Mesendoderm (in vitro differentiated cells): Measurements from ENCODE around the gene GPR176.
A peak's percentile ranks its signal among the peaks of the same experiment; 100 is the strongest.

Experiments used
- DNase-seq: peaks from one replicate; pipeline ENCODE4 v3.0.0; 2013
- H2AK5ac ChIP-seq: 2 replicates; pipeline ENCODE4 v1.6.1; 2013; ENCODE audit warnings: low read length, inconsistent platforms
- H2BK120ac ChIP-seq: 2 replicates; pipeline ENCODE4 v1.6.1; 2013; ENCODE audit warnings: low read depth, mild to moderate bottlenecking, low read length, moderate library complexity, mixed read lengths
- H2BK15ac ChIP-seq: replicated peaks from 2 replicates; pipeline ENCODE4 v1.6.1; 2013; ENCODE audit warnings: low read depth, mild to moderate bottlenecking, moderate library complexity
- H2BK5ac ChIP-seq: 2 replicates; pipeline ENCODE4 v1.6.1; 2013; ENCODE audit warnings: low read length, inconsistent platforms
- H3K18ac ChIP-seq: 2 replicates; pipeline ENCODE4 v1.6.1; 2013; ENCODE audit warnings: mild to moderate bottlenecking, low read length, mixed read lengths
- H3K23ac ChIP-seq: one replicate; pipeline ENCODE4 v1.6.1; 2013; ENCODE audit warnings: low read length
- H3K27ac ChIP-seq: 2 replicates; pipeline ENCODE4 v1.5.1; 2013; ENCODE audit warnings: low read depth, mild to moderate bottlenecking, inconsistent platforms, low read length, moderate library complexity
- H3K27me3 ChIP-seq: 2 replicates; pipeline ENCODE4 v1.6.1; 2013; ENCODE audit warnings: low read length, control low read depth, mild to moderate bottlenecking, inconsistent platforms; ENCODE audit not compliant: insufficient read depth, poor library complexity
- H3K36me3 ChIP-seq: 2 replicates; pipeline ENCODE4 v1.6.1; 2013; ENCODE audit warnings: low read length, inconsistent platforms; ENCODE audit not compliant: control insufficient read depth, insufficient read depth
- H3K4ac ChIP-seq: one replicate; pipeline ENCODE4 v1.6.1; 2013; ENCODE audit warnings: low read depth, mild to moderate bottlenecking, low read length, moderate library complexity
- H3K4me1 ChIP-seq: 2 replicates; pipeline ENCODE4 v1.6.1; 2013; ENCODE audit warnings: low read depth, low read length, inconsistent platforms; ENCODE audit not compliant: control insufficient read depth
- H3K4me2 ChIP-seq: 2 replicates; pipeline ENCODE4 v1.6.1; 2013; ENCODE audit warnings: low read length
- H3K4me3 ChIP-seq: 2 replicates; pipeline ENCODE4 v1.5.1; 2013; ENCODE audit warnings: mild to moderate bottlenecking, low read length
- H3K56ac ChIP-seq: one replicate; pipeline ENCODE4 v1.6.1; 2013; ENCODE audit warnings: low read length
- H3K79me1 ChIP-seq: 2 replicates; pipeline ENCODE4 v1.6.1; 2013; ENCODE audit warnings: low read length, inconsistent platforms
- H3K79me2 ChIP-seq: 2 replicates; pipeline ENCODE4 v1.6.1; 2013; ENCODE audit warnings: mild to moderate bottlenecking, low read length; ENCODE audit not compliant: control insufficient read depth, insufficient read depth
- H3K9ac ChIP-seq: 2 replicates; pipeline ENCODE4 v1.6.1; 2013; ENCODE audit warnings: low read length, inconsistent platforms
- H4K5ac ChIP-seq: one replicate; pipeline ENCODE4 v1.6.1; 2013; ENCODE audit warnings: low read length
- H4K8ac ChIP-seq: one replicate; pipeline ENCODE4 v1.6.1; 2013; ENCODE audit warnings: low read depth, mild to moderate bottlenecking, control low read depth, low read length, moderate library complexity
- WGBS: extraction: QIAGEN DNeasy Blood & Tissue Kit; methylation state at CpG from one replicate; pipeline ENCODE4 v1.1.7; 2013; ENCODE audit warnings: low lambda C conversion rate, missing lambda C conversion rate; ENCODE audit not compliant: insufficient coverage; ENCODE audit errors: extremely low coverage; 5-methylcytosine and 5-hydroxymethylcytosine counted together

GPR176 gene

DNA sequence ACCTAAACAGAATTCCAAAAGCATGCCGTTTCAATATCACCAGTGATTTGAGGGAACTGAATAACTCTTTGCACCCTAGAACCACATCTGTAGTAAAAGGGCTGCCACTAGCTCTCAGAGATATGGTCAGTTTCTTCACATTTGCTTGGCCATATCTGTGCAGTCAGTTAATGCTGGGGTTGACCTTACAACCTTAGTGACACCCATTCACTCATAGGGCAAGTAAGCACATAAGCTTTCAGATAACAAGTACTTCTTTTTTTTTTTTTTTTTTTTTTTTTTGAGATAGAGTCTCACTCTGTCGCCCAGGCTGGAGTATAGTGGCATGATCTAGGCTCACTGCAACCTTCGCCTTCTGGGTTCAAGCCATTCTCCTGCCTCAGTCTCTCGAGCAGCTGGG lies 117.0 kb downstream of the GPR176 start:
- no peak overlapping the region for H3K4me3 ChIP-seq
- no peaks in the 10 kb centered on the region for H3K79me2 ChIP-seq
- WGBS = no CpG with 5 or more reads among the region's 4 CpGs
- no peak overlapping the region for H3K4ac ChIP-seq
- no peak overlapping the region for H2BK5ac ChIP-seq
- H3K27me3 ChIP-seq = no peaks in the 10 kb centered on the region
- H3K18ac ChIP-seq = no peak overlapping the region
- no peak overlapping the region for H3K23ac ChIP-seq
- no peaks in the 10 kb centered on the region for H3K4me1 ChIP-seq
- no peak overlapping the region for H4K8ac ChIP-seq
- no peak overlapping the region for H3K27ac ChIP-seq
- DNase-seq = no peak
- no peaks in the 10 kb centered on the region for H3K79me1 ChIP-seq
- H3K9ac ChIP-seq = no peak overlapping the region
- no peak overlapping the region for H4K5ac ChIP-seq
- no peak overlapping the region for H2BK15ac ChIP-seq
- no peak overlapping the region for H2AK5ac ChIP-seq
- no peak overlapping the region for H3K56ac ChIP-seq
- no peak overlapping the region for H2BK120ac ChIP-seq
- no peaks in the 10 kb centered on the region for H3K36me3 ChIP-seq
- H3K4me2 ChIP-seq = no peak overlapping the region

DNA sequence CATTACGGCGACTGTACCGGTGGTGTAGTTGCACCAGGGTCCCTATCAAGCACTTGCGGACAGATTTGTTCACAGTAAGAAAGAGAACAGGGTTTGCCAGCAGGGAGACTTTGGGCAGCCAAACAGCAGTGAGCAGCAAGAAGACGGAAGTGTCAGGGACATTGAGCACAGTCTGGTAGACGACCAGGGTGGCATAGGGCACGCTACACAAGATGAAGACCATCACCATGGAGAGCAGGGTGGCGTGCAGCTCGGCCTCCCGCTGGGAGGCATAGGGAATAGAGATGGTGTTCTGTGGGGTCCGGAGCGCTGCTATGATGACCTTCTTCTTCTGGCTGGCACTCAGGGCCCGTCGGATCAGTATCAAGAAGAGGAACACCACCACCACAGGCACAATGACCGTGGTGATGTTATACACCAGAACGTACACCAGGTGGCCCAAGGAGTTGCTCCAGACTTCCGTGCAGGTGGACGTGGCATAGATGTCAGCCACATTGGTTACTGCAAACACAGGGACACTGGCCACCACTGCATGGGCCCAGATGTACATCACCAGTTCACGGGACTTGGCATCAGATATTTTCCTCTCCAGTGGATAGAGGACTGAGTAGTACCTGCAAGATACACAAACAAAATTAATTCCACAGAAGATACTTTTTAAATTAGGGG lies 118.3 kb downstream of the GPR176 start:
- Histone ChIP-seq H3K23ac (no peak overlapping the region), H2BK120ac (no peak overlapping the region), H3K27ac (no peak overlapping the region), H3K18ac (no peak overlapping the region), H3K79me2 (no peaks in the 10 kb centered on the region), H3K4ac (no peak overlapping the region), H3K4me1 (no peaks in the 10 kb centered on the region), H2BK5ac (no peak overlapping the region), H3K27me3 (no peaks in the 10 kb centered on the region), H3K4me3 (no peak overlapping the region), H3K56ac (no peak overlapping the region), H3K9ac (no peak overlapping the region), H3K4me2 (no peak overlapping the region), H4K8ac (no peak overlapping the region), H3K36me3 (no peaks in the 10 kb centered on the region), H4K5ac (no peak overlapping the region), H2BK15ac (no peak overlapping the region), H3K79me1 (no peaks in the 10 kb centered on the region), H2AK5ac (no peak overlapping the region)
- DNase-seq = peak; percentile 49
- WGBS = no CpG with 5 or more reads among the region's 19 CpGs

- Histone ChIP-seq H3K56ac (no peak overlapping the region), H2BK5ac (no peak overlapping the region), H3K4me1 (no peaks in the 10 kb centered on the region), H4K8ac (no peak overlapping the region), H3K36me3 (no peaks in the 10 kb centered on the region), H2AK5ac (no peak overlapping the region), H3K23ac (no peak overlapping the region), H3K79me2 (no peaks in the 10 kb centered on the region), H3K27me3 (no peaks in the 10 kb centered on the region), H3K4ac (no peak overlapping the region), H3K18ac (no peak overlapping the region), H2BK15ac (no peak overlapping the region), H2BK120ac (no peak overlapping the region), H3K4me2 (no peak overlapping the region), H3K9ac (no peak overlapping the region), H3K27ac (no peak overlapping the region), H3K79me1 (no peaks in the 10 kb centered on the region), H3K4me3 (no peak overlapping the region), H4K5ac (no peak overlapping the region)
- DNase-seq = no peak
- WGBS = no CpG with 5 or more reads among the region's 6 CpGs
These were observed 120.5 kb downstream of the GPR176 start for GRCh38 chr15:39799552-39800011.

DNA sequence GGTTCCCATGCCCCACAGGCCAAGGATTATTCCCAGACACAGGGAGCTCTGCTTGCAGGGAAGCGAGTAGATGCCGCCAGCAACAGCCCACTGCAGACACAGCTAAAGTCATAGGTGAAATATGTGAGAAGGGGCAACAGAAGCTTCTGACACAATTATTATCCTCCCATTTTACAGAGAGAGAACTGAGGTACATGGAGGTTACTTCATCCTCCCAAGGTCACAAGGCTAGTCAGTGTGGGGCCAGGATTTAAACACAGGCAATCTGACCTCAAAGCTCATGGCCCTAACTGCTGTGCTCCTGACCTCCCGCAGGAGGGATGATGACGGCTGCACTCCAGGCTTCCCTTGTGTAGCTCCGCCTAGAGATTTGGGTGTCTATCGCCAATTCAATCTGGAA lies 121.7 kb downstream of the GPR176 start:
- Histone ChIP-seq H2BK15ac (no peak overlapping the region), H2AK5ac (no peak overlapping the region), H4K5ac (no peak overlapping the region), H2BK120ac (no peak overlapping the region), H4K8ac (no peak overlapping the region), H3K4ac (no peak overlapping the region), H3K18ac (no peak overlapping the region), H3K27ac (no peak overlapping the region), H3K56ac (no peak overlapping the region), H3K4me3 (no peak overlapping the region), H3K4me1 (no peaks in the 10 kb centered on the region), H3K36me3 (no peaks in the 10 kb centered on the region), H2BK5ac (no peak overlapping the region), H3K27me3 (no peaks in the 10 kb centered on the region), H3K79me1 (no peaks in the 10 kb centered on the region), H3K4me2 (no peak overlapping the region), H3K79me2 (no peaks in the 10 kb centered on the region), H3K9ac (no peak overlapping the region), H3K23ac (no peak overlapping the region)
- no peak for DNase-seq
- no CpG with 5 or more reads among the region's 6 CpGs for whole genome bisulfite sequencing

DNA sequence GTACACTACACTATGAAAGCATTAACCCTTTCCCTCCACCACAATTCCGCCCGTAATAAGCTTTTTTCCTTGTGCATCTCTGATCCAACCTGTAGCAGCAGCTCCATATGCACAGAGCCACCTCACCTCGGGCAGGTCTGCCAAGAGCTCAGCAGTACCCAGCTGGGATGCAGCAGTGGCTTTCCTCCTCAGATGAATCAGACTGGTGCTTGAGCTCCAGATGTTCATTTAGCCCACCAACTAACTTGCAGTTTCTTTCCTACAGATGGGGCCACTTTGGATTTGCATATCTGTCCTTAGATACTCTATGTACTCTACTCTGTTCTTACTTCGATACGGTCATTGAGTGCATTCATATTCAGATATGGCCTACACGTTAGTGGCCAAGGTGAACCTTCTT lies 122.7 kb downstream of the GPR176 start:
- Histone ChIP-seq H2BK15ac (no peak overlapping the region), H3K18ac (no peak overlapping the region), H3K79me1 (no peaks in the 10 kb centered on the region), H3K4ac (no peak overlapping the region), H3K9ac (no peak overlapping the region), H3K36me3 (no peaks in the 10 kb centered on the region), H3K4me3 (no peak overlapping the region), H4K5ac (no peak overlapping the region), H3K23ac (no peak overlapping the region), H2AK5ac (no peak overlapping the region), H2BK120ac (no peak overlapping the region), H3K79me2 (no peaks in the 10 kb centered on the region), H2BK5ac (no peak overlapping the region), H3K27me3 (no peaks in the 10 kb centered on the region), H4K8ac (no peak overlapping the region), H3K56ac (no peak overlapping the region), H3K27ac (no peak overlapping the region), H3K4me1 (no peaks in the 10 kb centered on the region), H3K4me2 (no peak overlapping the region)
- no peak for DNase-seq
- no CpG with 5 or more reads among the region's 6 CpGs for WGBS

DNA sequence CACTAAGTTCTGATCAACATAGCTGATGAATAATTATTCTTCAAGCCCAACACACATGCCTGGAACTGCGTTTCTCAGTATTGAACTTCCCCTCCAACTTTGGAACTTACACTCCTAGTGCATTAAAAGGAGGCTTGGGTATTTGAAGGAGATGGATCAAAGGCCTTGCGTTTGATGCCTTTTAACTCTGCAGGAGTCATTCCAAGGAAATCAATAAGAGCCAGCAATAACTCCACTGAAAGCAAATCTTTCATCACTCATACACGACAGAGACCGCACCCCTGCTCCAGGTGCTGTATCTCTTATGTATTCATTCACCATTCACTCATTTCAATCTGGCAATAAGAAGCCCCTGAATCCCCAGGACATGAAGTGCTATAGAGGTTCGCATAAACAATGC lies 123.5 kb downstream of the GPR176 start:
- H3K79me1 ChIP-seq = no peaks in the 10 kb centered on the region
- no peak overlapping the region for H3K18ac ChIP-seq
- H3K4ac ChIP-seq = no peak overlapping the region
- H3K27me3 ChIP-seq = no peaks in the 10 kb centered on the region
- H3K4me3 ChIP-seq = no peak overlapping the region
- H3K79me2 ChIP-seq = no peaks in the 10 kb centered on the region
- no peak overlapping the region for H4K8ac ChIP-seq
- H3K4me2 ChIP-seq = no peak overlapping the region
- no peak overlapping the region for H2BK5ac ChIP-seq
- no peak overlapping the region for H2BK120ac ChIP-seq
- H3K4me1 ChIP-seq = no peaks in the 10 kb centered on the region
- H3K27ac ChIP-seq = no peak overlapping the region
- no peak overlapping the region for H4K5ac ChIP-seq
- DNase-seq = no peak
- no peak overlapping the region for H3K23ac ChIP-seq
- H3K36me3 ChIP-seq = no peaks in the 10 kb centered on the region
- no CpG with 5 or more reads among the region's 5 CpGs for whole genome bisulfite sequencing
- no peak overlapping the region for H3K56ac ChIP-seq
- H2AK5ac ChIP-seq = no peak overlapping the region
- H2BK15ac ChIP-seq = no peak overlapping the region
- no peak overlapping the region for H3K9ac ChIP-seq
